Spleen (tissue), 7 donors: ENCODE measurements around the gene COL16A1.

Experiments used
- POLR2AphosphoS5 ChIP-seq, 3 donors: sonication (generic); formaldehyde crosslinking; IDR thresholded peaks; one replicate each; pipeline ENCODE4 v1.5.1; 2017; ENCODE audit warnings: antibody characterized with exemption in 3 of 3
- TF ChIP-seq, protein P1 (sequence below), 11 experiments: fragments of 200-600 bp in 7 of 11; fragments of 450-650 bp in 4 of 11; sonication (generic) in 4 of 11; IDR thresholded peaks in 8 of 11; conservative IDR thresholded peaks in 3 of 11; 1 replicate in 7 of 11; 2 replicates in 4 of 11; pipeline versions ENCODE4 v1.4.0 to v1.8.0; 2016 to 2021; ENCODE audit warnings: antibody characterized with exemption in 11 of 11, inconsistent platforms in 4 of 11, mild to moderate bottlenecking in 1 of 11
- donor health status: DM: no; HTN: no; CAD: no; lungs with moderate emphysema.
- donor health status: DM: no; HTN: no; CAD: no.
- donor health status: DM: no; HTN: no; CAD: no.

DNA sequence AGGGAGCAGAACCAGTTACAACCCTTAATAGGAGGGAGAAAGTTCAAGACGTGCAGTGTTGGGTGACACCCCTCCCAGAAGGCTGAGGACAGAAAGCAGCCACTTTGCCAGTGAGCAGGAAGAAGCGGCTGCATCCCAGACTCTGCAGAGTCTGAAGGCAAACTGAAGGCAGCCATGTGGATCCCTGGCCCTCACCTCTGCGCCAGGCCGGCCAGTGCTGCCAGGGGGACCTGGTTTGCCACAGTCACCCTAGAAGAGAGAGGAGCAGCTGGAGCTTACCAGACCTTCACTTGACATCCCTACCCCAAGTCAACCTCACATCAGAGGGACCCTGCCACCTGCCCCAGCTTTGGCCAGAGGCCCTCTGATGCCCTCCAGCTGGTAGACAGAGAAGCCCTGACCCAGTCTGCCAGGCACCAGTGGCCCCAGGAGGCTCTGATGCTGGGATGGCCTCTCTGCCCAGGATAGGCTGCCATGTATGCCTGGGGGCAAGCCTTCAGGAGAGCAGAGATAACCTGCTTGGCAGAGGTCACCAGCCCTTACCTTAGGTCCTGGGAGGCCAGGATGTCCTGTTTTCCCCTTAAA, 42.9 kb downstream of the COL16A1 start:
- TF ChIP-seq, protein P1, sequence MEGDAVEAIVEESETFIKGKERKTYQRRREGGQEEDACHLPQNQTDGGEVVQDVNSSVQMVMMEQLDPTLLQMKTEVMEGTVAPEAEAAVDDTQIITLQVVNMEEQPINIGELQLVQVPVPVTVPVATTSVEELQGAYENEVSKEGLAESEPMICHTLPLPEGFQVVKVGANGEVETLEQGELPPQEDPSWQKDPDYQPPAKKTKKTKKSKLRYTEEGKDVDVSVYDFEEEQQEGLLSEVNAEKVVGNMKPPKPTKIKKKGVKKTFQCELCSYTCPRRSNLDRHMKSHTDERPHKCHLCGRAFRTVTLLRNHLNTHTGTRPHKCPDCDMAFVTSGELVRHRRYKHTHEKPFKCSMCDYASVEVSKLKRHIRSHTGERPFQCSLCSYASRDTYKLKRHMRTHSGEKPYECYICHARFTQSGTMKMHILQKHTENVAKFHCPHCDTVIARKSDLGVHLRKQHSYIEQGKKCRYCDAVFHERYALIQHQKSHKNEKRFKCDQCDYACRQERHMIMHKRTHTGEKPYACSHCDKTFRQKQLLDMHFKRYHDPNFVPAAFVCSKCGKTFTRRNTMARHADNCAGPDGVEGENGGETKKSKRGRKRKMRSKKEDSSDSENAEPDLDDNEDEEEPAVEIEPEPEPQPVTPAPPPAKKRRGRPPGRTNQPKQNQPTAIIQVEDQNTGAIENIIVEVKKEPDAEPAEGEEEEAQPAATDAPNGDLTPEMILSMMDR (IDR thresholded peaks at IDR 0.05 in 8 of 11, conservative IDR thresholded peaks at IDR 0.05 in 3 of 11): no peak
- no peak for TF ChIP-seq POLR2AphosphoS5 (IDR thresholded peaks at IDR 0.05)
